ENCODE data around the gene AMER3. TPM values are rescaled to one million over a fixed set of nuclear protein-coding genes. Genes with fewer than 3 reads are reported as not detected.

The AMER3 gene, protein sequence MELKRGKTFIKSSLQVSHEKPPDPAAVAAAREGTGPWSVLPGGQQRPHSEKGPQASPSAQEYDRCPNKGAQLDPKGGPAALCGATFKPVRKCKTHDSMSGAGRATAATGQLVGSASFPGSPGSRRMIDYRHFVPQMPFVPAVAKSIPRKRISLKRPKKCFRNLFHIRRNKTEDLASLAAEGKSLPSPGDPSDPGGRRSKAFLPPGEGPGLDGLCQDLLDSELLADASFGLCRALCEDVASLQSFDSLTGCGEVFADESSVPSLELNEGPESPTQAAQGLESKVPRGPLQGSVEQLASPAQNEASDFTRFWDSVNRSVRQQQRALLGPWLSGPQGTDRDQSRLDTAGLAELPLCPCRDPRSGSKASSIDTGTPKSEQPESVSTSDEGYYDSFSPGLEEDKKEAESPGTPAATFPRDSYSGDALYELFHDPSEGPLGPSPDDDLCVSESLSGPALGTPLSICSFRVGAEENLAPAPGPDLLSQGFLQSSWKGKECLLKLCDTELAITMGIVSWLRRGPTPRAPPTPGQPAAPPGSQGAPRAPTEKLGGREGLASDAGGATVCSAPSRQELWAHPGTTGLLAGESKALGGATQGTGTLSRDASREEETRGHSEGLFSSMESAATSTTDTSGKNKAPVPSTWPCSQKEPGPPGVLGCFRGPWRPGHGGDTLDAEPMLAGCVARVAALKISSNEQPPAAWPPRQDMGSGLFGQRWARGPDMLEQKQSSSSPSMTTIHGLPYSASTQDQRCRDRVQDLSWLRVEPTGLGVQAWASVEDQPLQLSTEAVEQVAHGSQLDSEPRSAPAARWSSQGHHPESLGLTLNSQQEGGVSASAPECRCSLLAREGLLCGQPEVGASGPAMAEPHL
- 33.7 TPM for total RNA-seq

DNA sequence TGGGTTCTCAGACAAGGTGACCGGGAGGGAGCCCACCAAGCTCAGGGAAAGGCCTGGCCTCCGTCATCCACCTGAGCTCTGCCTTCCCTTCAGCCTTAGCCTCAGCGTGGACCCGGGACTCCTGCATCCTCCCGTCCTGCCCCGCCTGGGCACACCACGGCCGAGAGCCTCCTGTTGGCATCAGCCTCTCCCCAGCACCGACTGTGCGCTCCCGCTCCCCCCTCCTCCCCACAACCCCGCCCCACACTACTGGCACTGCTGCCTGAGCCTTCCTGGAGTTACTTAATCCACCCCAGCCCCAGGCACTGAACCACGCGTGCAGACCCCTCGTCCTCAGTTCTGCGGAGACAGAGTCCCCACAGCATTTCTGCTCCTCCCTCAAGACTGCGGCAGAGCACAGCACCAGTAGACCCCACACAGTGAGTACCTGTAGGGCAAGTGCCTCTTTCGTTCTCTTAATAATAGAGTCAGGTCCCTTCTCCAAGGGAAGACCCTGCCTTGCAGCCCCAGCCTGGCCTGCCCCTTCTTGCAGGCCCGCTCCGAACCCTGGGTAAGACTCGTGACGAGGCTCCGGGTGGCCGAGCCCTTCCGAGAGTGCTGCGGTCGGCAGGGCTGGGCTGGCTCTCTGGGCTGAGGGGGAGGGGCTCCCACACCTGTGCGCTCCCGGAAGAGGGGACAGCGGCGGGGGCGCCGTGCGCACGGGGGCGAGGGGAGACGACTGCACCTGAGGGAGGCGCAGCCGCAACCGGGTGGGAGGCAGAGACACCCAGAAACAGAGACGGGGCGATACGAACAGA is at the start of gene AMER3:
AMER3 (plus strand) TSS at position 285 of the 797 bp plus-strand sequence. CDS start 6,533 bp downstream, outside the sequence.

DNA sequence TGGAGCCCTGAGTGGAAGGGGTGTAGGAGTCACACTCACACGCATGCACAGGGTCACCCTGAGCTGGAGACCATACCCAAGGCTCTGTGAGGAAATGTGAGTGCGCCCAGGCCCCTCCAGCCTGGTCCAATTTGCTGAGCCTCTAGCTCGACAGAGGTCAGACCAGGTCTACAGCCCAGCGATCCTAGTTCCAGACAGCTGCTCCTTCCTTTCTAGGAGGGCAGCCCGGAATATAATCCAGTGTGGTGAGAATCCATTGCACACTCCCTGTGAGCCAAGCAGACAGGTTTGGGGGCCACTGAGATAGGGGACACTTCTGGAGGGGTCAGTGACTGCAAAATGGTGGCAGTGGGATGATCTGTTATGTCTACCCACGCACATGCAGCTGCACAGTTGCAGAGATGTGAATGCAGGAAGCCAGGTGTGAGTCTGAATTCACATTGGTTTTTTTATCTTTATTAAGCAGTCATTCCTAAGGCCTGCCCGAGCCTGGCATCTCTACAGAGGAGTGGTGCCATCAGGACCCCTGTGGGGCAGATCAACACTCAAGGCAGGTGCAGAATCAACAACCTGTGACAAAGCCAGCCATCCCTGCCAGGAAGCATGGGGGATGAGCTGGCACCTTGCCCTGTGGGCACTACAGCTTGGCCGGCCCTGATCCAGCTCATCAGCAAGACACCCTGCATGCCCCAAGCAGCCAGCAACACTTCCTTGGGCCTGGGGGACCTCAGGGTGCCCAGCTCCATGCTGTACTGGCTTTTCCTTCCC is 26.6 kb upstream of the AMER3 start, which contains the start of gene GPR148:
GPR148 (plus strand) TSS at position 522 of the 768 bp plus-strand sequence; CDS start at position 604, 82 bp downstream.

Other genes starting within 250 kb of the AMER3 start
- 1.2 TPM for gene POTEI, start 246.2 kb upstream of the AMER3 start, total RNA-seq
- not detected for gene CFC1B, start 234.3 kb upstream of the AMER3 start, total RNA-seq
- 9.2 TPM for gene CFC1, start 156.0 kb upstream of the AMER3 start, total RNA-seq
- 0.46 TPM for gene POTEJ, start 144.1 kb upstream of the AMER3 start, total RNA-seq
- gene GPR148, start 26.5 kb upstream of the AMER3 start, total RNA-seq = not detected
- gene ARHGEF4, start 81.4 kb downstream of the AMER3 start, total RNA-seq = 68.5 TPM